Caco-2 (cell line): ENCODE results near the gene TSTD2. TPM values are rescaled to one million over a fixed set of nuclear protein-coding genes. Genes with fewer than 3 reads are reported as not detected.

Experiments used
- BruUV-seq: library from RNA; stranded (reverse); fragments of 400-500 nt; replicated peaks from 2 replicates; lab custom pipeline; 2021; lab: Mats Ljungman, UMichigan
- CTCF ChIA-PET: fragments of 300-600 bp; sonication (Branson Sonifier 250); formaldehyde crosslinking; loops from one replicate; lab custom pipeline; 2022; ENCODE audit warnings: antibody characterized with exemption; lab: Charles Lee
- POLR2A ChIA-PET: fragments of 300-600 bp; sonication (Branson Sonifier 250); formaldehyde crosslinking; loops from one replicate; lab custom pipeline; 2022; ENCODE audit warnings: antibody characterized with exemption; lab: Charles Lee
- DNase-seq, 2 experiments: peaks; one replicate each; pipeline versions ENCODE4 v3.0.0 to v3.0.0-alpha.2; 2020 to 2022
- H3K27me3 ChIP-seq: replicated peaks from 2 replicates; pipeline ENCODE4 v1.6.0; 2011; ENCODE audit warnings: low read length; ENCODE audit not compliant: control insufficient read depth, insufficient read depth
- H3K36me3 ChIP-seq: 2 replicates; pipeline ENCODE4 v1.5.1; 2011; ENCODE audit warnings: low read length; ENCODE audit not compliant: control insufficient read depth, insufficient read depth
- H3K4me1 ChIP-seq: fragments of 250-450 bp; sonication (Bioruptor Pico); 2 replicates; pipeline ENCODE4 v1.5.1; 2020; ENCODE audit warnings: mild to moderate bottlenecking
- H3K4me3 ChIP-seq: 2 replicates; pipeline ENCODE4 v1.5.1; 2011; ENCODE audit warnings: low read depth, mild to moderate bottlenecking, control low read depth, low read length
- H3K9me3 ChIP-seq: fragments of 250-450 bp; sonication (Bioruptor Pico); 2 replicates; pipeline ENCODE4 v1.5.1; 2020; ENCODE audit warnings: mild to moderate bottlenecking, moderate library complexity
- H3K27ac Mint-ChIP-seq: one replicate; pipeline ENCODE4 v1.8.0; 2022; ENCODE audit warnings: mixed read lengths; ENCODE audit not compliant: unreplicated experiment
- H3K27me3 Mint-ChIP-seq: one replicate; pipeline ENCODE4 v1.8.0; 2022; ENCODE audit warnings: mixed read lengths; ENCODE audit not compliant: insufficient read depth, unreplicated experiment
- H3K36me3 Mint-ChIP-seq: one replicate; pipeline ENCODE4 v1.8.0; 2022; ENCODE audit warnings: mild to moderate bottlenecking, mixed read lengths; ENCODE audit not compliant: insufficient read depth, unreplicated experiment
- H3K4me1 Mint-ChIP-seq: one replicate; pipeline ENCODE4 v1.8.0; 2022; ENCODE audit warnings: low read depth, mixed read lengths; ENCODE audit not compliant: unreplicated experiment
- H3K4me3 Mint-ChIP-seq: one replicate; pipeline ENCODE4 v1.8.0; 2022; ENCODE audit warnings: mild to moderate bottlenecking, moderate library complexity, mixed read lengths; ENCODE audit not compliant: unreplicated experiment
- H3K9me3 Mint-ChIP-seq: one replicate; pipeline ENCODE4 v1.8.0; 2022; ENCODE audit warnings: mixed read lengths; ENCODE audit not compliant: unreplicated experiment
- intact Hi-C: fragments of 100-400 bp; cut with micrococcal nuclease; formaldehyde crosslinking; loops from one replicate; pipeline ENCODE4 v1.10.0; 2022; ENCODE audit not compliant: unreplicated experiment
- total RNA-seq: library from RNA; stranded (reverse); gene quantifications from 2 replicates; pipeline ENCODE4 v1.2.3, GENCODE V29; 2022
- TF ChIP-seq, protein P1 (sequence below), 2 experiments: fragments of 200-600 bp in 1 of 2; IDR thresholded peaks; 1 replicate in 1 of 2; 2 replicates in 1 of 2; pipeline versions ENCODE4 v1.5.1 to v1.8.0; 2011 to 2022; ENCODE audit warnings: antibody characterized with exemption in 1 of 2, control low read depth in 1 of 2, inconsistent platforms in 1 of 2, low read depth in 1 of 2, low read length in 1 of 2, mild to moderate bottlenecking in 1 of 2, moderate library complexity in 1 of 2; ENCODE audit not compliant: insufficient read depth in 1 of 2, severe bottlenecking in 1 of 2, unreplicated experiment in 1 of 2

TSTD2 gene
- total RNA-seq, 1 experiment from 2014 or later, result 20.7 TPM

DNA sequence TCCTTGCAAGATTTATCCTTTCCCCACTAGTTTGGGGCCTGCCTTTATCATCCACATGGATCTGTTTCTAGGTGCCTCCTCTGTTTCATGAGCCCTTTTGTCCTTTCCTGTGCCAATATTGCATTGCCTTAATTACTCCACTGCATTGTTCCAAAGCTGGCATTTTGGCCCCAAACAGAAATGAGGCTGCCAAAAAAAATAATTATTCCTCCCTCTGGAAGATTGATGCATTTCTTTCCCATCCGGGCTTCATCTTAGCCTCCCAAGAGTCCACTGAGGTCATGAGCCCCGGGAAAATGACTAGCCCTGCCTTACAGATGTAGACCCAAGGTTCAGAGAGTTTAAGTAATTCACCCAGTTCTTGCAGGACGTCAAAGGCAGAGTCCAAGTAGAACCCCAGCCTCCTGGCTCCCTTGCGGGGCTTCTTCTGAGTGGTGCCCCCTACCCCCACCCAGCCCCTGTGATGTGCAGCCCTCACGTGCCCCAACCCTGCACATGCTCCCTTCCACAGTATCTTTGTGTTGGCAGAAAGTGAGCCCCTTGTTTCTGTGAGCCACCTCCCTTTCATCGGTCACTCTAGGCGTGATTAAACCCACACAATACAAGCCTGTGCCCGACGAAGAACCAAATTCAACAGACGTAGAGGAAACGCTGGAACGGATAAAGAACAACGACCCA lies 69.6 kb downstream of the TSTD2 start:
- ChIA-PET CTCF (no interaction called here), POLR2A (no interaction called here)
- Histone ChIP-seq H3K4me3 (no peak overlapping the region), H3K36me3 (no peaks in the 10 kb centered on the region), H3K27me3 (no peaks in the 10 kb centered on the region), H3K9me3 (no peaks in the 10 kb centered on the region), H3K4me1 (0 out of 2 replicates have a peak, but pooled peaks cover 4% of the 10 kb centered on the region)
- DNase-seq, result no peak
- H3K36me3 Mint-ChIP-seq, result no peaks in the 10 kb centered on the region
- no peaks in the 10 kb centered on the region for H3K27me3 Mint-ChIP-seq
- no peak overlapping the region for H3K4me3 Mint-ChIP-seq
- no peak overlapping the region for H3K27ac Mint-ChIP-seq
- no TSS peak for BruUV-seq
- TF ChIP-seq, protein P1, sequence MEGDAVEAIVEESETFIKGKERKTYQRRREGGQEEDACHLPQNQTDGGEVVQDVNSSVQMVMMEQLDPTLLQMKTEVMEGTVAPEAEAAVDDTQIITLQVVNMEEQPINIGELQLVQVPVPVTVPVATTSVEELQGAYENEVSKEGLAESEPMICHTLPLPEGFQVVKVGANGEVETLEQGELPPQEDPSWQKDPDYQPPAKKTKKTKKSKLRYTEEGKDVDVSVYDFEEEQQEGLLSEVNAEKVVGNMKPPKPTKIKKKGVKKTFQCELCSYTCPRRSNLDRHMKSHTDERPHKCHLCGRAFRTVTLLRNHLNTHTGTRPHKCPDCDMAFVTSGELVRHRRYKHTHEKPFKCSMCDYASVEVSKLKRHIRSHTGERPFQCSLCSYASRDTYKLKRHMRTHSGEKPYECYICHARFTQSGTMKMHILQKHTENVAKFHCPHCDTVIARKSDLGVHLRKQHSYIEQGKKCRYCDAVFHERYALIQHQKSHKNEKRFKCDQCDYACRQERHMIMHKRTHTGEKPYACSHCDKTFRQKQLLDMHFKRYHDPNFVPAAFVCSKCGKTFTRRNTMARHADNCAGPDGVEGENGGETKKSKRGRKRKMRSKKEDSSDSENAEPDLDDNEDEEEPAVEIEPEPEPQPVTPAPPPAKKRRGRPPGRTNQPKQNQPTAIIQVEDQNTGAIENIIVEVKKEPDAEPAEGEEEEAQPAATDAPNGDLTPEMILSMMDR (IDR thresholded peaks at IDR 0.05; ENCODE audit: insufficient read depth in 1 of 2, low read depth in 1 of 2, low read length in 1 of 2, severe bottlenecking in 1 of 2, unreplicated experiment in 1 of 2), result no peak
- intact Hi-C loops, result no loop called here
- H3K4me1 Mint-ChIP-seq, result no peaks in the 10 kb centered on the region
- no peaks in the 10 kb centered on the region for H3K9me3 Mint-ChIP-seq

GRCh38 chr9:97562542-97562941 lies 70.6 kb downstream of the TSTD2 start:
- Mint-ChIP-seq H3K36me3 (no peaks in the 10 kb centered on the region), H3K4me1 (no peaks in the 10 kb centered on the region), H3K9me3 (no peaks in the 10 kb centered on the region), H3K4me3 (no peak overlapping the region), H3K27ac (no peak overlapping the region), H3K27me3 (no peaks in the 10 kb centered on the region)
- BruUV-seq, result no TSS peak
- Histone ChIP-seq H3K36me3 (no peaks in the 10 kb centered on the region), H3K4me3 (no peak overlapping the region), H3K27me3 (no peaks in the 10 kb centered on the region), H3K9me3 (no peaks in the 10 kb centered on the region), H3K4me1 (0 out of 2 replicates have a peak, but pooled peaks cover 4% of the 10 kb centered on the region)
- CTCF ChIA-PET, result no interaction called here
- POLR2A ChIA-PET, result no interaction called here
- TF ChIP-seq, protein P1 (IDR thresholded peaks at IDR 0.05; ENCODE audit: insufficient read depth in 1 of 2, low read depth in 1 of 2, low read length in 1 of 2, severe bottlenecking in 1 of 2, unreplicated experiment in 1 of 2), result no peak
- DNase-seq, result no peak
- intact Hi-C loops, result no loop called here

- no peaks in the 10 kb centered on the region for H3K36me3 ChIP-seq
- ChIA-PET CTCF (no interaction called here), POLR2A (no interaction called here)
- no peak overlapping the region for H3K4me3 ChIP-seq
- TF ChIP-seq, protein P1 (IDR thresholded peaks at IDR 0.05; ENCODE audit: insufficient read depth in 1 of 2, low read depth in 1 of 2, low read length in 1 of 2, severe bottlenecking in 1 of 2, unreplicated experiment in 1 of 2), result no peak
- no peaks in the 10 kb centered on the region for H3K36me3 Mint-ChIP-seq
- no peaks in the 10 kb centered on the region for H3K27me3 ChIP-seq
- no peaks in the 10 kb centered on the region for H3K27me3 Mint-ChIP-seq
- intact Hi-C loops, result no loop called here
- H3K4me1 Mint-ChIP-seq, result no peaks in the 10 kb centered on the region
- no TSS peak for BruUV-seq
- no peak overlapping the region for H3K27ac Mint-ChIP-seq
- no peaks in the 10 kb centered on the region for H3K9me3 ChIP-seq
- no peaks in the 10 kb centered on the region for H3K9me3 Mint-ChIP-seq
- H3K4me3 Mint-ChIP-seq, result no peak overlapping the region
- 0 out of 2 replicates have a peak, but pooled peaks cover 4% of the 10 kb centered on the region for H3K4me1 ChIP-seq
- DNase-seq, result no peak
These were observed 71.7 kb downstream of the TSTD2 start for GRCh38 chr9:97561501-97561900.
